ENCODE data around the gene STMN3. TPM values are rescaled to one million over a fixed set of nuclear protein-coding genes. Genes with fewer than 3 reads are reported as not detected.

The STMN3 gene
- 40.8 and 41.1 TPM in 2 replicates for total RNA-seq

- H3K27me3 ChIP-seq (ENCODE audit: control insufficient read depth, insufficient read depth, low read length): peaks cover 2% of the 10 kb centered on the region
- peak; percentile 63 for DNase-seq (ENCODE audit: low read depth)
- TF ChIP-seq CTCF (IDR thresholded peaks at IDR 0.05; ENCODE audit: insufficient read depth, low read length, poor library complexity, severe bottlenecking): no peak
- H3K4me3 ChIP-seq (ENCODE audit: low read depth, low read length): peak within 1 kb of the TSS; percentile 67
- H3K36me3 ChIP-seq (ENCODE audit: control insufficient read depth, insufficient read depth, low read length): no peaks in the 10 kb centered on the region
Observed at GRCh38 chr20:63653041-63653973, at the start of gene STMN3. STMN3 (minus strand) TSS chr20:63653424; CDS start chr20:63653345, 79 bp downstream.

- H3K36me3 ChIP-seq (ENCODE audit: control insufficient read depth, insufficient read depth, low read length): peaks cover 1% of the 10 kb centered on the region
- no peak for DNase-seq (ENCODE audit: low read depth)
- no peak overlapping the region for H3K4me3 ChIP-seq (ENCODE audit: low read depth, low read length)
- H3K27me3 ChIP-seq (ENCODE audit: control insufficient read depth, insufficient read depth, low read length): no peaks in the 10 kb centered on the region
- TF ChIP-seq CTCF (IDR thresholded peaks at IDR 0.05; ENCODE audit: insufficient read depth, low read length, poor library complexity, severe bottlenecking): no peak
Observed at GRCh38 chr20:63702036-63702665, 48.9 kb upstream of the STMN3 start.

- Histone ChIP-seq H3K36me3 (ENCODE audit: control insufficient read depth, insufficient read depth, low read length) (peaks cover 1% of the 10 kb centered on the region), H3K27me3 (ENCODE audit: control insufficient read depth, insufficient read depth, low read length) (no peaks in the 10 kb centered on the region), H3K4me3 (ENCODE audit: low read depth, low read length) (no peak overlapping the region)
- no peak for TF ChIP-seq CTCF (IDR thresholded peaks at IDR 0.05; ENCODE audit: insufficient read depth, low read length, poor library complexity, severe bottlenecking)
- no peak for DNase-seq (ENCODE audit: low read depth)
Observed at GRCh38 chr20:63701329-63702035, 48.3 kb upstream of the STMN3 start.

GRCh38 chr20:63701051-63701328, 47.8 kb upstream of the STMN3 start:
- no peak for TF ChIP-seq CTCF (IDR thresholded peaks at IDR 0.05; ENCODE audit: insufficient read depth, low read length, poor library complexity, severe bottlenecking)
- H3K4me3 ChIP-seq (ENCODE audit: low read depth, low read length): no peak overlapping the region
- no peaks in the 10 kb centered on the region for H3K27me3 ChIP-seq (ENCODE audit: control insufficient read depth, insufficient read depth, low read length)
- DNase-seq (ENCODE audit: low read depth): no peak
- H3K36me3 ChIP-seq (ENCODE audit: control insufficient read depth, insufficient read depth, low read length): no peaks in the 10 kb centered on the region

GRCh38 chr20:63700199-63701050, 47.2 kb upstream of the STMN3 start:
- TF ChIP-seq CTCF (IDR thresholded peaks at IDR 0.05; ENCODE audit: insufficient read depth, low read length, poor library complexity, severe bottlenecking): no peak
- DNase-seq (ENCODE audit: low read depth): no peak
- Histone ChIP-seq H3K4me3 (ENCODE audit: low read depth, low read length) (no peak overlapping the region), H3K36me3 (ENCODE audit: control insufficient read depth, insufficient read depth, low read length) (no peaks in the 10 kb centered on the region), H3K27me3 (ENCODE audit: control insufficient read depth, insufficient read depth, low read length) (no peaks in the 10 kb centered on the region)

All from kidney epithelial cell (primary cell).